A673 (cell line): ENCODE data around the gene TSPAN14. TPM values are rescaled to one million over a fixed set of nuclear protein-coding genes. Genes with fewer than 3 reads are reported as not detected.
"Not testable (repeated sequence)": the region's sequence is repeated elsewhere in the genome, so short reads cannot be mapped to it uniquely, and the experiment has no call there.

Source experiments
- BruUV-seq: library from RNA; stranded (reverse); fragments of 400-500 nt; replicated peaks from 2 replicates; lab custom pipeline; 2021; lab: Mats Ljungman, UMichigan
- CTCF ChIA-PET: fragments of 300-600 bp; sonication (Branson Sonifier 250); formaldehyde crosslinking; loops from one replicate; lab custom pipeline; 2022; ENCODE audit warnings: antibody characterized with exemption; lab: Charles Lee
- POLR2A ChIA-PET: fragments of 300-600 bp; sonication (Branson Sonifier 250); formaldehyde crosslinking; loops from one replicate; lab custom pipeline; 2022; ENCODE audit warnings: antibody characterized with exemption; ENCODE audit not compliant: low non-redundant PET; lab: Charles Lee
- DNase-seq: peaks from one replicate; pipeline ENCODE4 v3.0.0-alpha.2; 2015; ENCODE audit warnings: low spot score
- H3K27ac ChIP-seq: fragments of 200-600 bp; sonication (generic); 2 replicates; pipeline ENCODE4 v1.5.1; 2016; ENCODE audit warnings: mixed run types, low read depth, mild to moderate bottlenecking, mixed read lengths, antibody characterized with exemption, low read length; ENCODE audit not compliant: poor library complexity, severe bottlenecking
- H3K27me3 ChIP-seq: fragments of 200-600 bp; sonication (generic); replicated peaks from 2 replicates; pipeline ENCODE4 v1.6.1; 2017; ENCODE audit warnings: mixed run types, low read depth, mild to moderate bottlenecking, mixed read lengths, antibody characterized with exemption, low read length; ENCODE audit not compliant: insufficient read depth, poor library complexity
- H3K36me3 ChIP-seq: fragments of 200-600 bp; sonication (generic); 2 replicates; pipeline ENCODE4 v1.6.1; 2016; ENCODE audit warnings: mixed run types, mild to moderate bottlenecking, mixed read lengths, antibody characterized with exemption, low read length; ENCODE audit not compliant: insufficient read depth, poor library complexity, severe bottlenecking
- H3K4me1 ChIP-seq: fragments of 200-600 bp; sonication (generic); 2 replicates; pipeline ENCODE4 v1.6.1; 2017; ENCODE audit warnings: mixed run types, mild to moderate bottlenecking, mixed read lengths, antibody characterized with exemption, low read length; ENCODE audit not compliant: insufficient read depth, poor library complexity, severe bottlenecking
- H3K4me3 ChIP-seq: fragments of 200-600 bp; sonication (generic); 2 replicates; pipeline ENCODE4 v1.5.1; 2016; ENCODE audit warnings: low read depth, mixed run types, mild to moderate bottlenecking, mixed read lengths, low read length; ENCODE audit not compliant: poor library complexity, severe bottlenecking
- H3K9me3 ChIP-seq: fragments of 200-600 bp; sonication (generic); 2 replicates; pipeline ENCODE4 v1.6.1; 2016; ENCODE audit warnings: mixed run types, low read depth, mild to moderate bottlenecking, mixed read lengths, antibody characterized with exemption, low read length; ENCODE audit not compliant: poor library complexity, severe bottlenecking
- EZH2 ChIP-seq: fragments of 200-600 bp; sonication (generic); IDR thresholded peaks from 2 replicates; pipeline ENCODE4 v1.6.1; 2017; ENCODE audit warnings: borderline replicate concordance, low read depth, mild to moderate bottlenecking, mixed read lengths, antibody characterized with exemption, low read length; ENCODE audit not compliant: poor library complexity, severe bottlenecking
- intact Hi-C: fragments of 100-400 bp; cut with micrococcal nuclease; formaldehyde crosslinking; loops from one replicate; pipeline ENCODE4 v1.10.0; 2022; ENCODE audit not compliant: unreplicated experiment
- total RNA-seq: library from RNA; stranded (reverse); gene quantifications from 2 replicates; pipeline ENCODE4 v1.2.3, GENCODE V29; 2021
- TF ChIP-seq, protein P1 (sequence below): fragments of 300-800, 200-600 bp; sonication (generic); conservative IDR thresholded peaks from 2 replicates; pipeline ENCODE4 v1.5.1; 2017; ENCODE audit warnings: low read depth, mild to moderate bottlenecking, antibody characterized with exemption, low read length, moderate library complexity, mixed read lengths

Gene TSPAN14
- total RNA-seq, 1 experiment from 2014 or later = 50.4 TPM

DNA sequence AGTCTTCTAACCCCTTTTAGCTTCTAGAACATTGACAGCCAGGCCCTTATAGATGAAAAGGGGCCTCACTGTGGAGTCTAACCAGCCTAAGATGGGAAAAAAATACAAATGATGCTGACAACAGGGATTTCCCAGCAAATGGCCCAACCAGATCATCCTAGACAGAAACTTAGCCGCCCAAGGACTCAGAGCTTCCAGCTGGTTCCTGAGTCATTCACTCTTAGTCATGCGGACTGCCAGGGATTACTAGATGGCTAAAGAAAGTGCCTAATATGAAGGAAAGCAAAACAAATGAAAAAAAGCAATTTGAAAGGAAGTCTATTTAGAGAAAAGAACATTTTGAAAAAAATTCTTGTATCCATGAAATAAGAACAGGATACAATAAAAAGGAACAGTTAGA is 23.7 kb downstream of the TSPAN14 start:
- no peak for TF ChIP-seq EZH2
- TF ChIP-seq, protein P1, sequence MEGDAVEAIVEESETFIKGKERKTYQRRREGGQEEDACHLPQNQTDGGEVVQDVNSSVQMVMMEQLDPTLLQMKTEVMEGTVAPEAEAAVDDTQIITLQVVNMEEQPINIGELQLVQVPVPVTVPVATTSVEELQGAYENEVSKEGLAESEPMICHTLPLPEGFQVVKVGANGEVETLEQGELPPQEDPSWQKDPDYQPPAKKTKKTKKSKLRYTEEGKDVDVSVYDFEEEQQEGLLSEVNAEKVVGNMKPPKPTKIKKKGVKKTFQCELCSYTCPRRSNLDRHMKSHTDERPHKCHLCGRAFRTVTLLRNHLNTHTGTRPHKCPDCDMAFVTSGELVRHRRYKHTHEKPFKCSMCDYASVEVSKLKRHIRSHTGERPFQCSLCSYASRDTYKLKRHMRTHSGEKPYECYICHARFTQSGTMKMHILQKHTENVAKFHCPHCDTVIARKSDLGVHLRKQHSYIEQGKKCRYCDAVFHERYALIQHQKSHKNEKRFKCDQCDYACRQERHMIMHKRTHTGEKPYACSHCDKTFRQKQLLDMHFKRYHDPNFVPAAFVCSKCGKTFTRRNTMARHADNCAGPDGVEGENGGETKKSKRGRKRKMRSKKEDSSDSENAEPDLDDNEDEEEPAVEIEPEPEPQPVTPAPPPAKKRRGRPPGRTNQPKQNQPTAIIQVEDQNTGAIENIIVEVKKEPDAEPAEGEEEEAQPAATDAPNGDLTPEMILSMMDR = no peak
- Histone ChIP-seq H3K4me1 (peaks cover 18% of the 10 kb centered on the region), H3K27me3 (no peaks in the 10 kb centered on the region), H3K9me3 (peaks cover 12% of the 10 kb centered on the region), H3K36me3 (peaks cover 5% of the 10 kb centered on the region), H3K27ac (no peak overlapping the region), H3K4me3 (no peak overlapping the region)
- no TSS peak for BruUV-seq
- peak; percentile 63 for DNase-seq
- intact Hi-C loops = no loop called here
- ChIA-PET CTCF (no interaction called here), POLR2A (no interaction called here)

DNA sequence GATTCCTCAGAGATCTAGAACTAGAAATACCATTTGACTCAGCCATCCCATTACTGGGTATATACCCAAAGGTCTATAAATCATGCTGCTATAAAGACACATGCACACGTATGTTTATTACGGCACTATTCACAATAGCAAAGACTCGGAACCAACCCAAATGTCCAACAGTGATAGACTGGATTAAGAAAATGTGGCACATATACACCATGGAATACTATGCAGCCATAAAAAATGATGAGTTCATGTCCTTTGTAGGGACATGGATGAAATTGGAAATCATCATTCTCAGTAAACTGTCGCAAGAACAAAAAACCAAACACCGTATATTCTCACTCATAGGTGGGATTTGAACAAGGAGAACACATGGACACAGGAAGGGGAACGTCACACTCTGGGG is 26.3 kb downstream of the TSPAN14 start:
- DNase-seq, BruUV-seq, CTCF ChIA-PET, H3K27me3 ChIP-seq, H3K27ac ChIP-seq, intact Hi-C loops, H3K36me3 ChIP-seq, H3K4me3 ChIP-seq, POLR2A ChIA-PET, H3K4me1 ChIP-seq: not testable (repeated sequence)
- peaks cover 12% of the 10 kb centered on the region for H3K9me3 ChIP-seq

DNA sequence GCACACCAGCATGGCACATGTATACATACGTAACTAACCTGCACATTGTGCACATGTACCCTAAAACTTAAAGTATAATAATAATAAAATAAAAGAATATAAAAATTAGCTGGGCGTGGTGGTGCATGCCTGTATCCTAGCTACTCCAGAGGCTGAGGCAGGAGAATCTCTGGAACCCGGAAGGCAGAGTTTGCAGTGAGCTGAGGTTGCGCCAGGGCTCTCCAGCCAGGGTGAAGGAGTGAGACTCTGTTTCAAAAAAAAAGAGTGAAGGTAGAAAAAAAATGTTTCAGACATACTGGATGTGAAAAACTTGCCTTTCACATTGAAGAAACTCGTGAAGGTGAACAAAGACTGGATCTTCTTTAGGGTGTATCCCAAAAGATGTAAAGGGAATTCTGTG is 26.7 kb downstream of the TSPAN14 start:
- H3K4me3 ChIP-seq = no peak overlapping the region
- H3K27me3 ChIP-seq = no peaks in the 10 kb centered on the region
- ChIA-PET POLR2A (no interaction called here), CTCF (no interaction called here)
- TF ChIP-seq, protein P1 = no peak
- no peak for TF ChIP-seq EZH2
- peaks cover 5% of the 10 kb centered on the region for H3K4me1 ChIP-seq
- H3K36me3 ChIP-seq = peaks cover 5% of the 10 kb centered on the region
- intact Hi-C loops = no loop called here
- peaks cover 12% of the 10 kb centered on the region for H3K9me3 ChIP-seq
- no TSS peak for BruUV-seq
- no peak overlapping the region for H3K27ac ChIP-seq
- no peak for DNase-seq

DNA sequence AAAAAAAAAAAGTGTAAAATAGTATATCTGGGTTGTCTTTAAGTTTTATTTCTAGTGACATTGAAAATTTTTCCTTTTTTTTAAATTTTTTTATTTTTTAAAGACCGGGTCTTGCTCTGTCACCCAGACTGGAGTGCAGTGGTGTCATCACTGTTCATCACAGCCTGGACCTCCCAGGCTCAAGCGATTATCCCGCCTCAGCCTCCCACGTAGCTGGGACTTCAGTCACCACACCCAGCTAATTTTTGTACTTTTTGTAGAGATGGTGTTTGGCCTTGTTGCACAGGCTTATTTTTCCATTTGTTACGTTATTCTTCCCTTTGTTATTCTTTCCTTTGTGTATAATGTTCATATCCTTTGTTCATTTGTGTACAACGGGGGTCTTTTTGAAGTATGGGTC is 30.1 kb downstream of the TSPAN14 start:
- ChIA-PET POLR2A (interaction anchor here (0.6 kb wide), 1 partner anchor 87 kb away, joined by 4 read pairs; no protein-coding TSS in a partner anchor), CTCF (interaction anchor here (0.7 kb wide), 1 partner anchor 22 kb away, joined by 10 read pairs; no protein-coding TSS in a partner anchor)
- BruUV-seq = no TSS peak
- H3K4me1 ChIP-seq = peaks cover 15% of the 10 kb centered on the region
- no peak for DNase-seq
- no peak overlapping the region for H3K27ac ChIP-seq
- intact Hi-C loops = no loop called here
- no peak for TF ChIP-seq EZH2
- TF ChIP-seq, protein P1 = no peak
- H3K4me3 ChIP-seq = no peak overlapping the region
- H3K36me3 ChIP-seq = peaks cover 2% of the 10 kb centered on the region
- no peaks in the 10 kb centered on the region for H3K9me3 ChIP-seq
- no peaks in the 10 kb centered on the region for H3K27me3 ChIP-seq
